MCF 10A (cell line): ENCODE results near the gene UXT. TPM values are rescaled to one million over a fixed set of nuclear protein-coding genes. Genes with fewer than 3 reads are reported as not detected.

Experiments used
- BruUV-seq: library from RNA; stranded (reverse); fragments of 400-500 nt; replicated peaks from 2 replicates; lab custom pipeline; 2021; lab: Mats Ljungman, UMichigan
- CTCF ChIA-PET: fragments of 300-600 bp; sonication (Branson Sonifier 250); formaldehyde crosslinking; extraction: SDS; loops from one replicate; lab custom pipeline; 2021; ENCODE audit warnings: antibody characterized with exemption, inconsistent platforms; lab: Yijun Ruan, JAX
- POLR2A ChIA-PET: fragments of 300-600, 350-650 bp; sonication (Branson Sonifier 250); formaldehyde crosslinking; extraction: SDS; loops from one replicate; lab custom pipeline; 2020; ENCODE audit warnings: antibody characterized with exemption, inconsistent platforms; lab: Yijun Ruan, JAX
- DNase-seq: peaks from one replicate; pipeline ENCODE4 v3.0.0-alpha.2; 2018; ENCODE audit not compliant: unreplicated experiment
- H3K27ac Mint-ChIP-seq: one replicate; pipeline ENCODE4 v1.8.0; 2022; ENCODE audit warnings: mild to moderate bottlenecking, low read depth, mixed read lengths; ENCODE audit not compliant: unreplicated experiment
- H3K27me3 Mint-ChIP-seq: one replicate; pipeline ENCODE4 v1.8.0; 2022; ENCODE audit warnings: mixed read lengths; ENCODE audit not compliant: insufficient read depth, unreplicated experiment
- H3K36me3 Mint-ChIP-seq: one replicate; pipeline ENCODE4 v1.8.0; 2022; ENCODE audit warnings: mild to moderate bottlenecking, moderate library complexity, mixed read lengths; ENCODE audit not compliant: insufficient read depth, unreplicated experiment
- H3K4me1 Mint-ChIP-seq: one replicate; pipeline ENCODE4 v1.8.0; 2022; ENCODE audit warnings: mixed read lengths; ENCODE audit not compliant: insufficient read depth, unreplicated experiment
- H3K4me3 Mint-ChIP-seq: one replicate; pipeline ENCODE4 v1.8.0; 2022; ENCODE audit warnings: mild to moderate bottlenecking, moderate library complexity, mixed read lengths; ENCODE audit not compliant: unreplicated experiment
- H3K9me3 Mint-ChIP-seq: one replicate; pipeline ENCODE4 v1.8.0; 2022; ENCODE audit warnings: mixed read lengths; ENCODE audit not compliant: unreplicated experiment
- CTCF ChIP-seq: fragments of 200-600 bp; IDR thresholded peaks from one replicate; pipeline ENCODE4 v1.8.0; 2022; ENCODE audit warnings: antibody characterized with exemption, mild to moderate bottlenecking; ENCODE audit not compliant: unreplicated experiment
- intact Hi-C: fragments of 100-400 bp; cut with micrococcal nuclease; formaldehyde crosslinking; loops from 2 replicates; pipeline ENCODE4 v1.14.1; 2022
- total RNA-seq: library from RNA; stranded (reverse); gene quantifications from 2 replicates; pipeline ENCODE4 v1.2.3, GENCODE V29; 2022

Gene UXT
- total RNA-seq, 1 experiment from 2014 or later = 112 TPM

DNA sequence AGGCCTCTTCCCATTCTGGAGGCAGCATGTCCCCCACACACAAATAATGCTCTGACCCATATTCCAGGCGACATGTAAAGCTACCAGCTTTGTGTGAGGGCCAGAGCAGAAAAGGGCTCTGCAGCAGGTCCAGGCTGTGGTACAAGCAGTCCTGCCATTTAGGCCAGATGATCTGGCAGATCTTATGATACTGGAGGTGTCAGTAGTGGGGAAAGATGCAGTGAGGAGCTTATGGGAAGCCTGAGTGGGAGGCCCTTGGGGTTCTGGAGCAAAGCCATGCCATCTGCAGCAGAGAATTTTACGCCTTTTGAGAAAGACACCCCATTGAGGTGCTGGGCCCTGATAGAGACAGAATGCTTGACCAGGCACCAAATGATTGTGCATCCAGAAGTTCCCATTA, 47.1 kb downstream of the UXT start:
- Mint-ChIP-seq H3K9me3 (no peaks in the 10 kb centered on the region), H3K4me3 (no peak overlapping the region), H3K27me3 (no peaks in the 10 kb centered on the region), H3K27ac (no peak overlapping the region), H3K36me3 (no peaks in the 10 kb centered on the region), H3K4me1 (no peaks in the 10 kb centered on the region)
- DNase-seq = no peak
- POLR2A ChIA-PET = interaction anchor here (0.6 to 1.0 kb wide), 2 partner anchors 16 to 70 kb away, joined by 3 read pairs; no protein-coding TSS in a partner anchor
- no TSS peak for BruUV-seq
- TF ChIP-seq CTCF = no peak
- intact Hi-C loops = no loop called here
- CTCF ChIA-PET = interaction anchor here (0.7 kb wide), 1 partner anchor 19 kb away, joined by 3 read pairs; no protein-coding TSS in a partner anchor

DNA sequence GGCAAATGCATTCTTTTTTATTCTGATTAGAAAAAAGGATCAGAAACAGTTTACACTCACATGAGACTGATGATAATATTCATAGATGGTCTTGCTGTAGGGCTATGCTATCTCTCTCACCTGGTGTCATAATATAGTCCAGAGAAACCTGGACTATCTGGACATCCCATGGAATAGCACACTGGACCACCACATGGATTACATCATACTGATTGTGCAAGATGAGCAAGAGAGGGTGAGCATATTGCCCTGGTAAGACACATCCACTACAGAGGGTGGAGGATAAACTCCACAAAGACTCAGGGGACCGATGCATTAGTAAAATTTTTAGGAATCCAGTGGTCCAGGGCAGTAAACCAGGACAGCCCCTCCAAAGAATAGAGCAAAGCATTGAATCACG, 47.5 kb downstream of the UXT start:
- CTCF ChIA-PET = no interaction called here
- H3K4me1 Mint-ChIP-seq = no peaks in the 10 kb centered on the region
- H3K4me3 Mint-ChIP-seq = no peak overlapping the region
- intact Hi-C loops = no loop called here
- TF ChIP-seq CTCF = no peak
- no peaks in the 10 kb centered on the region for H3K27me3 Mint-ChIP-seq
- BruUV-seq = no TSS peak
- no peaks in the 10 kb centered on the region for H3K36me3 Mint-ChIP-seq
- no peaks in the 10 kb centered on the region for H3K9me3 Mint-ChIP-seq
- no peak overlapping the region for H3K27ac Mint-ChIP-seq
- DNase-seq = no peak
- POLR2A ChIA-PET = no interaction called here

- Mint-ChIP-seq H3K27ac (no peak overlapping the region), H3K4me3 (no peak overlapping the region), H3K9me3 (no peaks in the 10 kb centered on the region), H3K4me1 (no peaks in the 10 kb centered on the region), H3K27me3 (no peaks in the 10 kb centered on the region), H3K36me3 (no peaks in the 10 kb centered on the region)
- intact Hi-C loops = no loop called here
- BruUV-seq = no TSS peak
- DNase-seq = no peak
- POLR2A ChIA-PET = no interaction called here
- TF ChIP-seq CTCF = no peak
- CTCF ChIA-PET = no interaction called here
Observed at GRCh38 chrX:47610511-47610910, 48.5 kb downstream of the UXT start.

DNA sequence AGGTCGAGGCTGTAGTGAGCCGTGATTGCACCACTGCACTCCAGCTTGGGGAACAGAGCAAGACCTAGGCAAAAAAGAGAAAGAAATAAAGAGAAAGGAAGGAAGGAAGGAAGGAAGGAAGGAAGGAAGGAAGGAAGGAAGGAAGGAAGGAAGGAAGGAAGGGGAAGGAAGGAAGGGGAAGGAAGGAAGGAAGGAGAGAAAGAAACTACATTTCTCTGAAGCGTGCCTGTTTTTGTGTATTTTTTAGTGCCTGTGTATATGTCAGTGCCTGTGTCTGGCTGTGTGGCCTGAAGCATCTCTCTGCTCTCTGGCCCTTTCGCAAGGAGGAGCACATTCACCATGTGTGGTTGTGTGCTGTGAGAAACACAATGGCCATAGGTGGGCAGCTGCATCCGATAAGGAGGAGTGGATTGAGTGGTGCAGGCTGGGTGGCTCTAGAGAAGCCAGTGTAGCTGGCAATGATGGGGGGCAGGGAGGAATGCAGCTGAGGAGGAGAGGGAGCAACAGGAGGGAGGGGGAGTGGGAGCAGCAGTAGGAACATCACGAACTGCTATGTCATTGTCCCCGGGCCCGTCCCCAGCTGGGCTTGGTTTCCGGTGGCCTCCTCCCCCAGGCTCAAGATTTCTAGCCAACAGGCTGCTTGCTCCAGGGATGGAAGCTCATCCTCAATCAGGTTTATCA, 50.7 kb downstream of the UXT start:
- no peak overlapping the region for H3K4me3 Mint-ChIP-seq
- no peaks in the 10 kb centered on the region for H3K4me1 Mint-ChIP-seq
- intact Hi-C loops = no loop called here
- H3K27me3 Mint-ChIP-seq = no peaks in the 10 kb centered on the region
- H3K27ac Mint-ChIP-seq = no peak overlapping the region
- TF ChIP-seq CTCF = no peak
- CTCF ChIA-PET = no interaction called here
- no peak for DNase-seq
- H3K36me3 Mint-ChIP-seq = no peaks in the 10 kb centered on the region
- H3K9me3 Mint-ChIP-seq = no peaks in the 10 kb centered on the region
- no TSS peak for BruUV-seq
- POLR2A ChIA-PET = interaction anchor here (0.6 kb wide), 1 partner anchor 43 kb away, joined by 4 read pairs; no protein-coding TSS in a partner anchor
